RKO (cell line): ENCODE measurements around the gene SRPK2.
"Not testable (repeated sequence)": the region's sequence is repeated elsewhere in the genome, so short reads cannot be mapped to it uniquely, and the experiment has no call there.

ENCODE experiments used
- DNase-seq: peaks from one replicate; pipeline ENCODE4 v3.0.0-alpha.2; 2016; ENCODE audit warnings: low spot score

SRPK2 gene

DNA sequence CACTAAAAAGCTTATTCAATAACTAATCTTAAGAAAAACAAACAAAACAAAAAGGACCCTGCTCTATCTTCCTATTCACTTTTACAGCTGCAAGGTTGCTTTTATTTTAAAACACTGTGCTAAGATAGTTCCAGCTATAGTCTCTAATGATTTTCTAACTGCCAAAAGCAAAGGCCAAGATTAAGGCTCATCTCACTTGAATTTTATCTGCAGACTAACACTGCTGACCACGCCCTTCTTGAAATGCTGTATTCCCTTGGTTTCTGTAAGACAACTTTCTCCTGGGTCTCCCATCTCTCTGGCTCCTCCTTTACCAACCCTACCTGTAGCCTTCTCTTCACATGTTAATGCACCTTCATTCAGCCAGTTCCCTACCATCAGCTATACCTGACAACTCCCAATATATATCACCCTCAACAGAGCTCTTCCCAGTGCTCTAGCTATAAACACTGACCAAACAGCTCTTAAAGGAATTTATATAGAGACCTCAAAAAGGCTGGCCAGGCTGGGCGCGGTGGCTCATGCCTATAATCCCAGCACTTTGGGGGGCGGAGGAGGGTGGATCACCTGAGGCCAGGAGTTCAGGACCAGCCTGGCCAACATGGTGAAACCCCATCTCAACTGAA, 11.7 kb downstream of the SRPK2 start:
- no peak for DNase-seq

DNA sequence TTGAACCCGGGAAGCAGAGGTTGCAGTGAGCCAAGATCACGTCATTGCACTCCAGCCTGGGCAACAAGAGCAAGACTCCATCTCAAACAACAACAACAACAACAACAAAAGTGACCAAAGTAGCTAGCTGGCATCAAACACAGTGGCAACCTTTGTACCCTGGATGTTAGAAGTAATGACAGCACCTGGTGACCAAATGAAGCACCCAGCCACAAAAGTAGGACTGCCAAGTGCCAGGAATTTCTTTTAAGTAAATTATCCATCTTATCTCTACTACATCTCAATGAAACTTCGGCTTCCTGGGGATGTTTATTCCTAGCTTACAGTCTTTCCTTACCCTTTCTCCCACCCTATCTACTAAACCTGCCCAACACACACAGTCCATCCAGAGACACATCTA, 18.8 kb downstream of the SRPK2 start:
- DNase-seq: no peak

DNA sequence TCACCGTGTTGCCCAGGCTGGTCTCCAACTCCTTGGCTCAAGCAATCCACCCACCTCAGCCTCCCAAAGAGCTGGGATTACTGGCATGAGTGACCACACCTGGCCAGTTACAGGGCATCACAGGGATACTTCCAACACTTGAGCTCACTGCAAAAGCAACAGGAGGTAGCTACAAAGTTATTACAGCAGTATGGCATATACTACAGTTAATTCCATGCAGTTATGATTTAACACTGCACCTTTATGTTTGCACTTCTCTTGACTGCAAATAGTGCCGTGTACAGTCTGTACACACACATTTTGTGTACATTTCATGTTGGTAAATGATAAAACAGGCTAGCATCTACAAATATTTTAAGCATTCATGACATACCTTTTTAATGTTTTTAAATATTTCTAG, 21.3 kb downstream of the SRPK2 start:
- DNase-seq: no peak

- DNase-seq: no peak
Observed at GRCh38 chr7:105365541-105366534, 22.9 kb downstream of the SRPK2 start.

DNA sequence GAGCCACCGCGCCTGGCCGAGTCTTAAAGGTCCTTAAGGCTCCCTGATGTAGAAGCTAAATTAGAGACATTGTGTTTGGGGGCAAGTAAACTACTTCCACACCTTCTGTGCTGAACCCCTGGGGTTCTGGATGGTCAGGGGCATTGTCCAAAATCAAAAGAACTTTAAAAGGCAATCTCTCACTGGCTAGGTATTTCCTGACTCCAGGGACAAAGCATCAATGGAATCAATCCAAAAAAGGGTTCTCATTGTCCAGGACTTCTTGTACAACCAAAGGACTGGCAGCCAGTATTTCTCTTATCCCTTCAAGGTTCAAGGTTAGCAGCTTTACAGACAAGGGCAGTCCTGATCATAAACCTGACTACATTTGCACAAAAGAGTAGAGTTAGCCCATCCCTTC, 24.0 kb downstream of the SRPK2 start:
- no peak for DNase-seq

DNA sequence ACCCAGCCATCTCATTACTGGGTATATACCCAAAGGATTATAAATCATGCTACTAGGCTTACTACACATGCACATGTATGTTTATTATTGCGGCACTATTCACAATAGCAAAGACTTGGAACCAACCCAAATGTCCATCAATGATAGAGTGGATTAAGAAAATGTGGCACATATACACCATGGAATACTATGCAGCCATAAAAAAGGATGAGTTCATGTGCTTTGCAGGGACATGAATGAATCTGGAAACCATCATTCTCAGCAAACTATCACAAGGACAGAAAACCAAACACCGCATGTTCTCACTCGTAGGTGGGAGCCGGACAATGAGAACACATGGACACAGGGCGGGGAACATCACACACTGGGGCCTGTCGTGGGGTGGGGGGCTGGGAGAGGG, 25.1 kb downstream of the SRPK2 start:
- DNase-seq: not testable (repeated sequence)

DNA sequence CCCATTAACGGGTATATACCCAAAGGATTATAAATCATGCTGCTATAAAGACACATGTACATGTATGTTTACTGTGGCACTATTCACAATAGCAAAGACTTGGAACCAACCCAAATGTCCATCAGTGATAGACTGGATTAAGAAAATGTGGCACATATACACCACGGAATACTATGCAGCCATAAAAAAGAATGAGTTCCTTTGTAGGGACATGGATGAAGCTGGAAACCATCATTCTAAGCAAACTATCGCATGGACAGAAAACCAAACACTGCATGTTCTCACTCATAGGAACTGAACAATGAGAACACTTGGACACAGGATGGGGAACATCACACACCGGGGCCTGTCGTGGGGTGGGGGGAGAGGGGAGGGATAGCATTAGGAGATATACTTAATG, 26.0 kb downstream of the SRPK2 start:
- not testable (repeated sequence) for DNase-seq

- DNase-seq: not testable (repeated sequence)
Observed at GRCh38 chr7:105361995-105362394, 26.7 kb downstream of the SRPK2 start.

DNA sequence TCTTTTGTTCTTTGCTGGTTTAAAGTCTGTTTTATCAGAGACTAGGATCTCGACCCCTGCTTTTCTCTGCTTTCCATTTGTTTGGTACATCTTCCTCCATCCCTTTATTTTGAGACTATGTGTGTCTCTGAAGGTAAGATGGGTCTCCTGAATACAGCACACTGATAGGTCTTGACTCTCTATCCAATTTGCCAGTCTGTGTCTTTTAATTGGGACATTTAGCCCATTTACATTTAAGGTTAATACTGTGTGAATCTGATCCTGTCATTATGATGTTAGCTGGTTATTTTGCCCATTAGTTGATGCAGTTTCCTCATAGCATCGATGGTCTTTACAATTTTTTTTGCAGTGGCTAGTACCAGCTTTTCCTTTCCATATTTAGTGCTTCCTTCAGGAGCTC, 28.6 kb downstream of the SRPK2 start:
- DNase-seq: not testable (repeated sequence)

- DNase-seq: no peak
Observed at GRCh38 chr7:105355701-105356100, 33.0 kb downstream of the SRPK2 start.

GRCh38 chr7:105354383-105354782, 34.3 kb downstream of the SRPK2 start:
- no peak for DNase-seq

- DNase-seq: no peak
Observed at GRCh38 chr7:105353752-105354328, 34.9 kb downstream of the SRPK2 start.

GRCh38 chr7:105352901-105353668, 35.6 kb downstream of the SRPK2 start:
- DNase-seq: no peak

GRCh38 chr7:105352018-105352612, 36.6 kb downstream of the SRPK2 start:
- no peak for DNase-seq

DNA sequence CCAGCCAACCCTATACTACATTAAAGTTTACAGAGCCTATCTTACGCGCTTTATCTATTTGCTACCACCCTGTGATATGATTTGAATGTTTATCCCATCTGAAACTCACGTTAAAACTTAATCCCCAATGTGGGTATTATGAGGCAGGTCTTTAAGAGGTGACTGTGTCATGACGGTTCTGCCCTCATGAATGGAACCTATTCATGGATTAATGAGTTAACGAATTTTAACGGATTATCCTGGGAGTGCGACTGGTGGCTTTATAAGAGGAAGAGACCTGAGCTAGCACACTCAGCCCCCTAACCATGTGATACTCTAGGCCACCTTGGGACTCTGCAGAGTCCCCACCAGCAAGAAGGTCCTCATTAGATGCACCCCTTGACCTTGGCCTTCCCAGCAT, 37.8 kb downstream of the SRPK2 start:
- DNase-seq: no peak

DNA sequence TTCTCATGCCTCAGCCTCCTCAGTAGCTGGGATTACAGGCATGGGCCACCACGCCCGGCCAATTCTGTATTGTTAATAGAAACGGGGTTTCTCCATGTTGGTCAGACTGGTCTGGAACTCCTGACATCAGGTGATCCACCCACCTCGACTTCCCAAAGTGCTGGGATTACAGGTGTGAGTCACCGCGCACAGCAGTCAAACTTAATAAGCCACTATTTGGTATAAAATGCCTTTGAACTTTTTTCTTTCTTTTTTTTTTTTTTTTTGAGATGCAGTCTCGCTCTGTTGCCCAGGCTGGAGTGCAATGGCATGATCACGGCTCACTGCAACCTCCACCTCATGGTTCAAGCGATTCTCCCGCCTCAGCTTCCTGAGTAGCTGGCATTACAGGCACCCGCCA, 40.5 kb downstream of the SRPK2 start:
- not testable (repeated sequence) for DNase-seq

- DNase-seq: no peak
Observed at GRCh38 chr7:105346593-105347322, 42.0 kb downstream of the SRPK2 start.

GRCh38 chr7:105346138-105346537, 42.6 kb downstream of the SRPK2 start:
- no peak for DNase-seq

DNA sequence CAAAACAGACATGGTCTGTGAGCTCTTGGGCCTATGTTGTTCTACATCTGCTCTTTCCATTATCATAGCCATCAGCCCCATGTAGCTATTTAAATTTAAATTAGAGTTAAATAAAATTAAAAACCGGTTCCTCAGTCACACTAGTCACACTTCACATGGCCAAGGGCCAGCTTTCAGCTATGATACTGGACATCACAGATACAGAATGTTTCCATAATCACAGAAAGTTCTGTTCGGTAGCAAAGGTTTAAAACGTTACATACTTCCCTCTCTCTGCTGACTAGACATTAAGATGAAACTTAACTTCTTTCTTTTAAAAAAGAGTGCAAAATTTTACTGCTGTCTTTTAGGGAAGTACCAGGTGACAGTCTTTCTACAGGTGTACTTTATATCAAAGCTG, 43.0 kb downstream of the SRPK2 start:
- no peak for DNase-seq

DNA sequence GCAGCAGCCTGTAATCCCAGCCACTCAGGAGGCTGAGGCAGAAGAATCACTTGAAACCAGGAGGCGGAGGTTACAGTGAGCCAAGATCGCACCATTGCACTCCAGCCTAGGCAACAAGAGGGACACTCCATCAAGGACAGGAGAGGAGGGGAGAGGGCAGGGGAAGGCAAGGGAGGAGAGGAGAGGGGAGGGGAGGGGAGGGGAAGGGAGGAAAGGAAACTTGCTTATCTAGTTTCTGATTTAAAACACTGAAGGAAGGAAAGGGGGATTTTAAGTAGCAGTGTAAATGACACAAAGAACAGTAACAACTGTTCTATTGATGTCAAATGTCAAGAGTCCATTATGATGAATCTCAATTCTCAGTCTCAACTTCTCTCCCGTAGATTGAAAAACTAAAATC, 43.7 kb downstream of the SRPK2 start:
- no peak for DNase-seq
